Heart left ventricle (tissue), 13 donors: ENCODE results near the gene CORO6.

Source experiments
- CTCF ChIP-seq, 12 donors: fragments of 200-600 bp; sonication (generic) in 4 of 12; IDR thresholded peaks; one replicate each; pipeline versions ENCODE4 v1.5.0 to v1.8.0; 2018 to 2022; ENCODE audit warnings: antibody characterized with exemption in 12 of 12, mild to moderate bottlenecking in 5 of 12
- POLR2A ChIP-seq, 2 donors: fragments of 450-650 bp; IDR thresholded peaks; one replicate each; pipeline ENCODE4 v1.6.1; 2017; ENCODE audit warnings: antibody characterized with exemption in 2 of 2, mild to moderate bottlenecking in 2 of 2, moderate library complexity in 2 of 2
- donor health status: ischemic (EF 13 %, LVEDD 7.1; RV severe dilation, severe dysfunction).
- donor health status: DM: no; HTN: yes; CAD: no.
- donor health status: DM: no; HTN: no; CAD: no.
- donor health status: ischemic (EF 25% LVEDD 6.9; RV normal size, moderate dysfunction).
- donor health status: ischemic (EF 25% LVEDD 5.7; RV mildly dilated, moderate dysfunction).
- donor health status: ischemic (EF 35%, LVEDD 5.7; RV mildly dilated, moderate dysfunction).
- donor health status: nonischemic (EF 11% LVEDD 7.7; RV severe dilation, severe dysfunction).
- donor health status: DM: yes; HTN: yes; CAD: no.
- donor health status: PGD.
- donor health status: ischemic (EF 29% LVEDD 5.4; RV normal size, mild dysfunction).
- donor health status: nonischemic (EF 23%, LVEDD 6.1; RV moderate dilation, normal function).

DNA sequence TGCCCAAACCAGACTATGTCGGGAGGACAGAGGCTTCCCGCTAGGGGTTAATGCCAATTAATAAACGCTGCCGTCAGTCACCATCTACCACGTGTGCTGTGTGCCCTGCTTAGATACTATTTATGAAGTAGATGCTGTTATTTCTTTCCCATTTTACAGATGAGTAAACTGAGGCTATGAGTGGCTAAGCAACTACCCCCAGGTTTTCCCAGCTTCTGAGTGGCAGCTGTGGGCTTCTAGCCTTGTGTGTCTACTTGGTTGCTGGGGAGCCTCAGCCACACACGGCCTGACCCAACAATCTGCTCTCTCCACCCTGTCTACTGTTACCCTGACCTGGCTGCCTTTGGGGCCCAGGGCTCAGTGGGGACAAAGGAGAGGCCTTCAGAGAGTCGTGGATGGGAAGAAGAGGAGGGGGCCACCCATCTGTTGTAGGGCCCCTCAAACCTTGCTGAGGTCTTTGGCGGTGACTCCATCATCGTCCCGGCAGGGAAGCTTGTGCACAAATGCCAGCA is 40.4 kb downstream of the CORO6 start:
- TF ChIP-seq CTCF (IDR thresholded peaks at IDR 0.05) = no peak
- no peak for TF ChIP-seq POLR2A (IDR thresholded peaks at IDR 0.05)
